ENCODE measurements around the gene FGF7.

- TF ChIP-seq, protein P1, sequence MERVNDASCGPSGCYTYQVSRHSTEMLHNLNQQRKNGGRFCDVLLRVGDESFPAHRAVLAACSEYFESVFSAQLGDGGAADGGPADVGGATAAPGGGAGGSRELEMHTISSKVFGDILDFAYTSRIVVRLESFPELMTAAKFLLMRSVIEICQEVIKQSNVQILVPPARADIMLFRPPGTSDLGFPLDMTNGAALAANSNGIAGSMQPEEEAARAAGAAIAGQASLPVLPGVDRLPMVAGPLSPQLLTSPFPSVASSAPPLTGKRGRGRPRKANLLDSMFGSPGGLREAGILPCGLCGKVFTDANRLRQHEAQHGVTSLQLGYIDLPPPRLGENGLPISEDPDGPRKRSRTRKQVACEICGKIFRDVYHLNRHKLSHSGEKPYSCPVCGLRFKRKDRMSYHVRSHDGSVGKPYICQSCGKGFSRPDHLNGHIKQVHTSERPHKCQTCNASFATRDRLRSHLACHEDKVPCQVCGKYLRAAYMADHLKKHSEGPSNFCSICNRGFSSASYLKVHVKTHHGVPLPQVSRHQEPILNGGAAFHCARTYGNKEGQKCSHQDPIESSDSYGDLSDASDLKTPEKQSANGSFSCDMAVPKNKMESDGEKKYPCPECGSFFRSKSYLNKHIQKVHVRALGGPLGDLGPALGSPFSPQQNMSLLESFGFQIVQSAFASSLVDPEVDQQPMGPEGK (CRISPR knock-in tag; IDR thresholded peaks at IDR 0.05; ENCODE audit: borderline replicate concordance), result no peak
- no peak for TF ChIP-seq PPARA (CRISPR knock-in tag; IDR thresholded peaks at IDR 0.05; ENCODE audit: borderline replicate concordance)
- TF ChIP-seq ZFP30 (CRISPR knock-in tag; IDR thresholded peaks at IDR 0.05), result no peak
- TF ChIP-seq ZFP3 (CRISPR knock-in tag; IDR thresholded peaks at IDR 0.05), result no peak
- no peak for TF ChIP-seq TCF4 (CRISPR knock-in tag; IDR thresholded peaks at IDR 0.05; ENCODE audit: borderline replicate concordance)
- no peak for TF ChIP-seq CSDC2 (CRISPR knock-in tag; IDR thresholded peaks at IDR 0.05)
These were observed 7.9 kb upstream of the FGF7 start for GRCh38 chr15:49415149-49415548.

Data from SK-N-SH treated with all-trans-retinoic acid at 6 μM for 48 hours (cell line).